Tibial nerve (tissue), 4 donors: ENCODE results near the gene SLIT3. TPM values are rescaled to one million over a fixed set of nuclear protein-coding genes. Genes with fewer than 3 reads are reported as not detected.
A peak's percentile ranks its signal among the peaks of the same experiment; 100 is the strongest.

Source experiments
- DNase-seq, 2 donors: peaks; one replicate each; pipeline ENCODE4 v3.0.0-alpha.2; 2019; ENCODE audit warnings: low spot score in 2 of 2
- H3K27ac ChIP-seq, 4 donors: fragments of 200-600 bp; sonication (generic) in 3 of 4; one replicate each; pipeline ENCODE4 v1.5.1; 2017 to 2019; ENCODE audit warnings: mild to moderate bottlenecking in 1 of 4
- H3K27me3 ChIP-seq, 2 donors: fragments of 200-600 bp; sonication (generic) in 1 of 2; one replicate each; pipeline versions ENCODE4 v1.5.1 to v1.6.0; 2017 to 2019
- H3K36me3 ChIP-seq, 3 donors: fragments of 200-600 bp; sonication (generic); one replicate each; pipeline ENCODE4 v1.5.1; 2018 to 2019
- H3K4me1 ChIP-seq, 4 donors: fragments of 200-600 bp; sonication (generic) in 3 of 4; one replicate each; pipeline ENCODE4 v1.5.1; 2017 to 2019
- H3K4me3 ChIP-seq, 4 donors: fragments of 200-600 bp; sonication (generic) in 3 of 4; one replicate each; pipeline ENCODE4 v1.5.1; 2017 to 2019; ENCODE audit warnings: mild to moderate bottlenecking in 1 of 4, moderate library complexity in 1 of 4
- H3K9me3 ChIP-seq, 4 donors: fragments of 200-600 bp; sonication (generic) in 3 of 4; one replicate each; pipeline ENCODE4 v1.5.1; 2017 to 2019
- EP300 ChIP-seq, 2 donors: sonication (generic); formaldehyde crosslinking; IDR thresholded peaks; one replicate each; pipeline ENCODE4 v1.6.1; 2017; ENCODE audit warnings: antibody characterized with exemption in 2 of 2, mild to moderate bottlenecking in 1 of 2
- POLR2A ChIP-seq, 2 donors: fragments of 450-650 bp; IDR thresholded peaks; one replicate each; pipeline ENCODE4 v1.6.1; 2017; ENCODE audit warnings: antibody characterized with exemption in 2 of 2, mild to moderate bottlenecking in 2 of 2, moderate library complexity in 2 of 2
- WGBS, 2 donors: methylation state at CpG; one replicate each; pipeline ENCODE4 v1.1.5; 2018; 5-methylcytosine and 5-hydroxymethylcytosine counted together
- total RNA-seq, 4 donors: library from RNA; depleted of rRNA; stranded (reverse); fragments of >200 nt; gene quantifications; one replicate each; pipeline ENCODE4 v1.1.0, GENCODE V29; 2016
- TF ChIP-seq, protein P1 (sequence below), 5 experiments: fragments of 200-600 bp in 3 of 5; fragments of 450-650 bp in 2 of 5; sonication (generic) in 3 of 5; IDR thresholded peaks; one replicate each; pipeline ENCODE4 v1.5.1; 2016 to 2019; ENCODE audit warnings: antibody characterized with exemption in 5 of 5, mild to moderate bottlenecking in 3 of 5, moderate library complexity in 2 of 5

SLIT3 gene
- total RNA-seq, 4 donors from 2014 or later = 16.6 to 39.0 (median 20.2) TPM

- WGBS, 2 donors = 93 to 100% methylated on average over 1 of the region's 1 CpG
These were observed 135.9 kb downstream of the SLIT3 start for GRCh38 chr5:169165052-169165451.

DNA sequence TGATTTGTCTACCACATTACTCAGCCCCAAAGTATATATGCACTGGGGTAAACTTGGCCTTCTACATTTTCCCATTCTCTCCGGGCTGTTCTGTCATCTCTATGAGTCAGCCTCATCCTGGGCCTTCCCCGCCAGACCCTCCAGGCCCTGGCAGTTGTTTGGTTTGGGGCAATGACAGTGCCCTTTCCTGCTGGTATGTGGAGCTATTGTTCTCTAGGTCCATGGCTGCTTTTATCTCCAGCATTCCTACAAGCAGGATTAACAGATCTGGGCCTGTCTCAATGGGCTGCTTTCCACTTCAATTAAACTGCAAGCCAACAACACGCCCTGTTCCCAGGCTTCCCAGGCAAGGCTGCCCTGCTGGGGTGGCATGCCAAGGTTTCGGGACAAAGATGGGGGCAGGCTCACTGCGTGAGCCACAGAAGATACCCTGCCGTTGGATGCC is 136.4 kb downstream of the SLIT3 start:
- H3K36me3 ChIP-seq = no peaks in the 10 kb centered on the region
- 30 to 33% methylated on average over 5 to 6 of the region's 6 CpGs for WGBS, 2 donors
- H3K9me3 ChIP-seq = peaks cover 0 to 3% (median 0%) of the 10 kb centered on the region in 4 donors
- H3K4me1 ChIP-seq = peaks cover 0 to 28% (median 2%) of the 10 kb centered on the region in 4 donors
- no peaks in the 10 kb centered on the region for H3K27me3 ChIP-seq
- H3K27ac ChIP-seq = peak overlapping the region in 1 of 4 donors; percentile 11
- TF ChIP-seq POLR2A (IDR thresholded peaks at IDR 0.05) (no peak), EP300 (IDR thresholded peaks at IDR 0.05) (no peak)
- TF ChIP-seq, protein P1, sequence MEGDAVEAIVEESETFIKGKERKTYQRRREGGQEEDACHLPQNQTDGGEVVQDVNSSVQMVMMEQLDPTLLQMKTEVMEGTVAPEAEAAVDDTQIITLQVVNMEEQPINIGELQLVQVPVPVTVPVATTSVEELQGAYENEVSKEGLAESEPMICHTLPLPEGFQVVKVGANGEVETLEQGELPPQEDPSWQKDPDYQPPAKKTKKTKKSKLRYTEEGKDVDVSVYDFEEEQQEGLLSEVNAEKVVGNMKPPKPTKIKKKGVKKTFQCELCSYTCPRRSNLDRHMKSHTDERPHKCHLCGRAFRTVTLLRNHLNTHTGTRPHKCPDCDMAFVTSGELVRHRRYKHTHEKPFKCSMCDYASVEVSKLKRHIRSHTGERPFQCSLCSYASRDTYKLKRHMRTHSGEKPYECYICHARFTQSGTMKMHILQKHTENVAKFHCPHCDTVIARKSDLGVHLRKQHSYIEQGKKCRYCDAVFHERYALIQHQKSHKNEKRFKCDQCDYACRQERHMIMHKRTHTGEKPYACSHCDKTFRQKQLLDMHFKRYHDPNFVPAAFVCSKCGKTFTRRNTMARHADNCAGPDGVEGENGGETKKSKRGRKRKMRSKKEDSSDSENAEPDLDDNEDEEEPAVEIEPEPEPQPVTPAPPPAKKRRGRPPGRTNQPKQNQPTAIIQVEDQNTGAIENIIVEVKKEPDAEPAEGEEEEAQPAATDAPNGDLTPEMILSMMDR (IDR thresholded peaks at IDR 0.05) = no peak
- no peak for DNase-seq
- no peak overlapping the region for H3K4me3 ChIP-seq

More at GRCh38 chr5:169165052-169165451, 135.9 kb downstream of the SLIT3 start:
- Histone ChIP-seq H3K27me3 (no peaks in the 10 kb centered on the region), H3K4me3 (no peak overlapping the region), H3K36me3 (no peaks in the 10 kb centered on the region), H3K4me1 (peaks cover 0 to 28% (median 2%) of the 10 kb centered on the region in 4 donors), H3K9me3 (no peaks in the 10 kb centered on the region), H3K27ac (no peak overlapping the region)
- TF ChIP-seq, protein P1 (IDR thresholded peaks at IDR 0.05) = no peak
- TF ChIP-seq POLR2A (IDR thresholded peaks at IDR 0.05) = no peak
- no peak for TF ChIP-seq EP300 (IDR thresholded peaks at IDR 0.05)
- DNase-seq = no peak

DNA sequence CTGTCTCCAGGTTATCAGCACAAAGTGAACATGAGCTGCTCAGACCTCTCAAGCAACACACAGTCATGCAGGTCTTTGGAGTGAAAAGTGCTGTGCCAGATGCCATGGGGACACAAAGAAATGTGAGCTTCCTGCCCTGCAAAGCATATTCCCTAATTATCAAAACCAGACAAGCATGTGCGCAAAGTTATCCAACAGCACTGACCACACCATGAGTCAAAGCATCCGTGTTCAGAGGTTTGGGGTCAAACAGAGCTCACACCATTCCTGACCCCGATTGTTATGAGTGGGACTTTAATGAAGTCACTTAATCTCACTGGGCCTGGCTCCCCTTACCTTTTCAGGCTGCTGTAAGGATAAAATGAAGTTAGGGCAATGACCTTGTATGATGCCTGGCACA is 138.5 kb downstream of the SLIT3 start:
- TF ChIP-seq EP300 (IDR thresholded peaks at IDR 0.05) (no peak), POLR2A (IDR thresholded peaks at IDR 0.05) (no peak)
- TF ChIP-seq, protein P1 (IDR thresholded peaks at IDR 0.05) = no peak
- Histone ChIP-seq H3K36me3 (no peaks in the 10 kb centered on the region), H3K27me3 (no peaks in the 10 kb centered on the region), H3K4me3 (no peak overlapping the region), H3K27ac (no peak overlapping the region), H3K4me1 (peaks cover 0 to 22% (median 2%) of the 10 kb centered on the region in 4 donors), H3K9me3 (peaks cover 0 to 23% (median 6%) of the 10 kb centered on the region in 4 donors)
- no peak for DNase-seq
- 65 to 66% methylated on average over 3 of the region's 3 CpGs for WGBS, 2 donors

DNA sequence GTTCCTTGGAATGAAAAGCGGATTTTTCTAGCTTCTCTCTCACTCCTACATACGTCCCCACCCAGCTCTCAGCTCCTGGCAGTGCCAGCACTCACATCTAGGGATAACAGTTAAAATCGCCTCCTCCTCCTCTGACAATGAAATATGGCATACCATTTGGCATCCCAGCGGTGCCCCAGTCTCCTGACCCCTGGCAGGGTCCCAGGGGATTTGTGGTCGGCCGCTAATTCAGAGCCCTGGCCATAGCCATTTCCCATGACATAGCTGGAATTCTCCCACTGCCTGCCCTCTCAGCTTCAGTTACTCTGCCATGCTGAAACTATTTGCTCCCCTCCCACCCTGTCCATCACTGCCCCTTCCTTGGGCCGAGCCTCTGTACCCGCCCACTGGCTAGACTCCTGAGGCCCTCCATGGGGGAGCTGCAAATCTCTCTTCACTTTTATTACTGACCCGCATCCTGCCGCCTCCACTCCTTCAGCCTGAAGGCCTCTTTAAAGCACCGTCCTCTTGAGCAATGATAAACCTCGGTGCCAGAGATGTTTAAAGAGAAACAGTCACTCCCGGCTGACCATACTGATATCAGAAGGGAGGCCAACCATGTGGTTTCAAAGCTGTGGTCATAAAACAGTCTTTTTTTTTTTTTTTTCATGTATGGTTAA is 139.8 kb downstream of the SLIT3 start:
- Histone ChIP-seq H3K4me3 (no peak overlapping the region), H3K27me3 (no peaks in the 10 kb centered on the region), H3K4me1 (peaks cover 0 to 21% (median 2%) of the 10 kb centered on the region in 4 donors), H3K27ac (peak overlapping the region; percentile 8 to 78 (median 54)), H3K9me3 (peaks cover 0 to 30% (median 6%) of the 10 kb centered on the region in 4 donors), H3K36me3 (no peaks in the 10 kb centered on the region)
- TF ChIP-seq EP300 (IDR thresholded peaks at IDR 0.05) = peak in 1 of 2 donors; percentile 28
- no peak for TF ChIP-seq POLR2A (IDR thresholded peaks at IDR 0.05)
- TF ChIP-seq, protein P1 (IDR thresholded peaks at IDR 0.05) = peak in 1 of 5 experiments; percentile 5
- DNase-seq = peak; percentile 25 to 58
- 11 to 15% methylated on average over 13 of the region's 13 CpGs for WGBS, 2 donors

DNA sequence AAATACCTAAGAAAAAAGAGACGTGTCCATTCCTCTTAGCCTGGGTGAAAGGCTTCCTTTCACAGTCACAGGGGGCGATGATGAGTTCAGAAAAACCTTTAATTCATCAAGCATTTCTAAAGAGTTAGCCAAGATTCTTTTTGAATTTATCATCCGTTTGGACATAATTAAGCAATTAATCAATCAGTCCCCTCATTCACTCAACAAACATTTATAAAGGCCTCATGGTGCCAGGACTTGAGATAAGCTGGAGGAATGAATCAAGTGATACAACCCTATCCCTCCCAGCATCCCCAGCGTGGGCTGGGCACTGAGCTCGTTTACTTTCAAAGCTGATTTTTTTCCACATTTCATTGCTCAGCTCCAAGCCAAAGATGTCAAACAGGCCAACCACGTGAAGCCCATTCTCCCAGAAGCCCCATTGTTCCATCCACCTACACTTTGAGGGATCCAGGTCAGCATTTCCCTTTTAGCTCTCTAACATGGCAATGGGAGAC is 140.5 kb downstream of the SLIT3 start:
- WGBS, 2 donors = 27 to 31% methylated on average over 6 of the region's 6 CpGs
- DNase-seq = no peak
- H3K4me3 ChIP-seq = no peak overlapping the region

More for the DNA sequence above, 140.5 kb downstream of the SLIT3 start:
- Histone ChIP-seq H3K27ac (peak overlapping the region in 3 of 4 donors; percentile 8 to 78 (median 71)), H3K27me3 (no peaks in the 10 kb centered on the region), H3K36me3 (no peaks in the 10 kb centered on the region), H3K4me1 (peaks cover 0 to 21% (median 2%) of the 10 kb centered on the region in 4 donors), H3K9me3 (peaks cover 0 to 30% (median 6%) of the 10 kb centered on the region in 4 donors)
- no peak for TF ChIP-seq POLR2A (IDR thresholded peaks at IDR 0.05)
- TF ChIP-seq, protein P1 (IDR thresholded peaks at IDR 0.05) = no peak
